CD4-positive, alpha-beta T cell treated with Interleukin-4 for 1 hour (primary cell): ENCODE data around the gene MAP3K9.

Experiments
- DNase-seq, 2 donors: peaks; one replicate each; pipeline ENCODE4 v3.0.0-alpha.2; 2020 to 2022

MAP3K9 gene

DNA sequence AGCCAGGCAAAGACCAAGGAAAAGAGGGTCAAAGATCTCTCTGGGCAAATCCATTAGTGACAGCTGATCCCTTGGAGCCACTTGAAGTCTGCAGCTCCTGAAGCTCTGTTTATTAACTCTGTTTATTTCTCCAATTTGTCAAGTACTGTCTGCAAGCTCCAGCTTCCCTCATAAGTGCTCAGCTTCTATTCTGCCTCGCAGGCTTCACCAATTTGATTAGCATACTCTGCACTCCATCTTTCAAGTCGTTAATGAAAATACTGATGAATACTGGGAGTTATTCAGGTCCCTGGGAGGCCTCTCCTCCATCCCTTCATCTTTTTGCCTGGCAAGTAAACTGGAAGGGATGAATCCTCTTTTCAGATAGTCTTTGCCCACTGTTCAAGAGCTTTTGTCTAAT is 113.3 kb downstream of the MAP3K9 start:
- DNase-seq, result no peak

DNA sequence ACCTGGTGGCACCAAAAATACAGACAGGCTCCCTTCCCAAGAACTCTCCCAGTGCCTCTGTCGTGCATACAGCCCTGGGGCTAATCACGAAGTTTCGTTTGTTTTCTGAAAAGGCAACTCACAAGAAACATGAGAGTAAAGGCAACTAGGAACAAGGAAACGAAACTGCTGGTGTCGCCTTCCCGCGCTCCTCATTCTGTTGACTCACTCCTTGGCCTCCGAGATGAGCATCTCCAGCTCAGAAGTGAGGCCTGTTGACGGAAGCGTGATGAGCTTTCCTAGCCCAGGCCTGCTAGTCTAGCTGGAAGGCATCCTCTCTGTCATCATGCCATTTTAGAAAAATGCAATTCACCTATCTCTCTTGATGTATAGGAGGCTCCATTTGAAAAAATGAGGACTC is 117.1 kb downstream of the MAP3K9 start:
- peak in 1 of 2 donors; percentile 64 for DNase-seq

DNA sequence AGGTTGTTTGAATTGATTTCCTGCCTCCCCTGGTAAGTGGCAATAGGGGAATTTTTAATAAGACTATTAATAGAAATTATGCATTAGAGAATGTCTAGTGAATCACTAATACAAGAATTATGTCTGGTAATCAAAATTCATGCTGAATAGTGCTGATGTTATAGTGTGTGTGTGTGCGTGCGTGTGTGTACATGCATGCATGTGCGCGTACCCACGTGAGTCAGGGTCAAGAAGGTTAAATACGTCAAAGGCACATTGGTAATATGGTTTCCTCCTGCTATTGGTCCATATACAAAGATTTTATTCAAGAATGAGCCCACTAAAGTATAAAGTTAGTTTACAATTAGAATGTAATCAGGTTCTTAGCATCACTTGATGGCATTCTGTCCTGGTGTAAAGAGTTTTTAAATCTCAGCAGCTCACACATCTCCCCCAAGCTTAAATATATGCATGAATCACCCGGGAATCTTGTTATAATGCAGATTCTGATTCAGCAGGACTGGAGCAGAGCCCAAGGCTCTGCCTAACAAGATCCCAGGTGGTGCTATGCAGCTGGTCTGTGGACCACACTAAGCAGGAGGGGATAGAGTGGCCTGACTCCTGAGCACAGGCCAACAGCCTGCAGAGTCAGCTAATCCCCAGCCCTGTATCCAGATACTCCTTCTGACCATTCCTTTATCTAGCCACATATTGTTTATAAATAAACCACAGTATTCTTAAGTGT is 123.7 kb downstream of the MAP3K9 start:
- no peak for DNase-seq

DNA sequence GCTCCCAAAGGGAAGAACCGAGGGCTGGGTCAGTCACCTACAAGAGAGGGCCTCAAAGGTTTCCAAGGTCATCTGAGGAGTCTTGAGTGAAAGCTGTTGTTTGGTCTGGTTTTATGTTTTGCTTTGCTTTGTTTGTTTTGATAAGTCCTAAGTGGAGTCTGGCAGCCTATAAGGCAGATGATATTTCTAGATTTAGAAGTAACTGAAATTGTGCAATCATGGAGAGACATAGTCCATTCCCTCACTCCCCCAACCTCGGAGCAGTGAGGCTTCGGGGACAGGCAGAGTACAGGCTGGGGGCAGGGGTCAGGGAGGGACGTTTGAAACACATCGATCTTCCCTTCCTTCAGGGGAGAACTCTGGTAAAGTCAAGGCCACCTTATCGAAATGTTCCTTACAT is 125.3 kb downstream of the MAP3K9 start:
- no peak for DNase-seq

DNA sequence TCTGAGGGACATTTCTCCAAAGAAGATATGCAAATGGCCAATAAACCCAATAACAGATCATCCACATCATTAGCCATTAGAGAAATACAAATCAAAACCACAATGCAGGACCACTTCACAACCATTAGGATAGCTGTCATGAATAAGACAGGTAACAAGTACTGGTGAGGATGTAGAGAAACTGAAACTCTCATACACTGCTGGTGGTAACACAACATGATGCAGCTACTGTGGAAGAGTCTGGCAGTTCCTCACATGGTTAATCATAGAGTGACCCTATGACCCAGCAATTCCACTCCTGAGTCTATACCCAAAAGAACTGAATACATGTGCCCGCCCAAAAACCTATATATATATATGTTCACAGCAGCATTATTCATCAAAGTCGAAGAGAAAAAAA is 128.6 kb downstream of the MAP3K9 start:
- no peak for DNase-seq

DNA sequence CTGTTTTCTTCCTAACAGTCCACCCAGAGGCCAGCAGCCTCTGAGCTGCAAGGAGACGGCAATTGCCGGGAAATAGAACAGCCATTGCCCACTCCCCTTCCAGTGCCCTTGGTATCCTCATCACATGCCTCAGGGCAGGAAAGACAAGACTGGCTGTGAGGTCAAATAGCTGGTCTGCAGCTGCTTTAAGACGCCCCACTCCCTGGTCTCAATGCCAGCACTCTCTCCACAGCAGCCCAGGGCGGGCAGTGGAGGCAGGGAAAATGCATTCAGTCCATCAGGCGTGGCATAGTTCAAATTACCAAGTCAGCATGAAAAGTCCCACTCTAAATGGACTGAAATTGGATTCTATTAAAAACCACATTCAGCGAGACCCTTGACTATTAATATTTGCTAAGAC is 132.0 kb downstream of the MAP3K9 start:
- no peak for DNase-seq
